Right kidney (tissue), 1 donor: ENCODE results near the gene CAP2.
"Not testable (repeated sequence)": the region's sequence is repeated elsewhere in the genome, so short reads cannot be mapped to it uniquely, and the experiment has no call there.

Experiments used
- DNase-seq: peaks from one replicate; pipeline ENCODE4 v3.0.0-alpha.2; 2016

Gene CAP2

DNA sequence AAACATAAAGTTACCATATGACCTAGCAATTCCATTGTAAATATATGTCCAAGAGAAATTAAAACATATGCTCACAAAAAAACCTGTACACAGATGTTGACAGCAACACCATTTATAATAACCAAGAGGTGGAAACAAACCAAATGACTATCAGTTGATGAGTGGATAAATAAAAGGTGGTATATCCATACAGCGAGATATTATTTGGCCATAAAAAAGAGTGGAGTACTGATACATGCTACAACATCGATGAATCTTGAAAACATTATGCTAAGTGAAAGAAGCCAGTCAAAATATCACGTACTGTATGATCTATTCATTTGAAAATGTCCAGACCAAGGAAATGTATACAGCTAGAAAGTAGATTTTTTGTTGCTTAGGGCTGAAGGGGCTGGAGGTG is 2.9 kb downstream of the CAP2 start:
- DNase-seq, result no peak

GRCh38 chr6:17397764-17398194 is 4.4 kb downstream of the CAP2 start:
- DNase-seq, result no peak

GRCh38 chr6:17405181-17405943 is 12.0 kb downstream of the CAP2 start:
- DNase-seq, result not testable (repeated sequence)

- DNase-seq, result no peak
Observed at GRCh38 chr6:17405944-17406245, 12.5 kb downstream of the CAP2 start.

DNA sequence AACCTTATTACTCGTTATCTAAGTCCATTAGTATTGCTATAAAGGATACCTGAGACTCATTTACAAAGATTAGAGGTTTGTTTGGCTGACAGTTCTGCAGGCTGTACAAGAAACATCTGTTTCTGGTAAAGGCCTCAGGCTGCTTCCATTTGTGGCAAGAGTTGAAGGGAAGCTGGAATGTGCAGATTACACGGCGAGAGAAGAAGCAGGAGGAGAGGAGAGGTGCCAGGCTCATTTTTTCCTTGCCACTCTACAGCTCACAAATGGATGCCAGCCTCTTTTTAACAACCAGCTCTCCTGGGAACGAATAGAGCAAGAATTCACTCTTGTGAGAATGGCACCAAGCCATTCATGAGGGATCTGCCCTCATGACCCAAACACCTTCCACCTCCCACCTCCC is 14.7 kb downstream of the CAP2 start:
- DNase-seq, result no peak

- DNase-seq, result no peak
Observed at GRCh38 chr6:17410281-17410680, 16.9 kb downstream of the CAP2 start.

DNA sequence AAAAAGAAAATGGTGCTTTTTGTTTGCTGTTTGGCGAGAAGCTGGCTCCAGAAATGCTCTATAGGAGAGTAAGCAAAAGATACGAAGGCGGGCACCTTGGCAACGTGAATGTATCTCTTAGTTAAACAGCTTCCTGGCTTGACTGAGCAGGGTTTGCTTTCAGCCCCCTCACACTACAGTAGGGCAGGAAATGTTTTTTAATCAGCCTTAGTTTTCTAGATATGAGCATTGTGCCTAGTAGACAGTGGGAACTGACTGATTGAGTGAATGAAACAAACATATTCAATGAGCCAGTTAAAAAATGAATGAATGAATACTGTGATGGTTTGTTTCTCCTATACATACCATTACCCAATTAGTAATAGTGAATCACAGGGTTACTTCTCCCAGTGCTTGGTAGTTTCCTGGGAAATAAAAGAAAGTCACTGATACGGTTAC is 19.9 kb downstream of the CAP2 start:
- DNase-seq, result no peak

DNA sequence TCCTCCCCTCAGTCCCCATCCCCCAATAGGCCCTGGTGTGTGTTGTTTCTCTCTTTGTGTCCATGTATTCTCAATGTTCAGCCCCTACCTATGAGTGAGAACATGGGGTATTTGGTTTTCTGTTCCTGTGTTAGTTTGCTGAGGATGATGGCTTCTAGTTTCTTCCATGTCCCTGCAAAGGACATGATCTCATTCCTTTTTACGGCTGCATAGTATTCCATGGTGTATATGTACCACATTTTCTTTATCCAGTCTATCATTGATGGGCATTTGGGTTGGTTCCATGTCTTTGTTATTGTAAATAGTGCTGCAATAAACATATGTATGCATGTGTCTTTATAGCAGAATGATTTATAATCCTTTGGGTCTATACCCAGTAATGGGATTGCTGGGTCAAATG is 21.0 kb downstream of the CAP2 start:
- DNase-seq, result not testable (repeated sequence)

GRCh38 chr6:17415321-17415720 is 21.9 kb downstream of the CAP2 start:
- DNase-seq, result no peak

DNA sequence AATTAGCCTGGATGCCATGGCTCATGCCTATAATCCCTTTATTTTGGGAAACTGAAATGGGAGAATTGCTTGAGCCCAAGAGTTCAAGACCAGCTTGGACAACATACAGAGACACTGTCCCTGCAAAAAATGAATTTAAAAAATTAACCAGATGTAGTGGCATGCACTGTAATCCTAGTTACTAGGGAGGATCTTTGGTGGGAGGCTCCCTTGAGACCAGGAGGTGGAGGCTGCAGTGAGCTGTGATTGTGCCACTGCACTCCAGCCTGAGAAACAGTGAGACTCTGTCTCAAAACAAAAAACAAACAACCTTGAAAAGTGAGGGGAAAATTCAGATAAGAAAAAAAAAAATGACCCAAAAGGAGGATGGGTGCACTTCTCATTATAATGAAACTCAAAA is 23.4 kb downstream of the CAP2 start:
- no peak for DNase-seq

GRCh38 chr6:17417817-17418216 is 24.4 kb downstream of the CAP2 start:
- DNase-seq, result no peak

- DNase-seq, result peak; percentile 22
Observed at GRCh38 chr6:17418281-17419188, 25.1 kb downstream of the CAP2 start.

DNA sequence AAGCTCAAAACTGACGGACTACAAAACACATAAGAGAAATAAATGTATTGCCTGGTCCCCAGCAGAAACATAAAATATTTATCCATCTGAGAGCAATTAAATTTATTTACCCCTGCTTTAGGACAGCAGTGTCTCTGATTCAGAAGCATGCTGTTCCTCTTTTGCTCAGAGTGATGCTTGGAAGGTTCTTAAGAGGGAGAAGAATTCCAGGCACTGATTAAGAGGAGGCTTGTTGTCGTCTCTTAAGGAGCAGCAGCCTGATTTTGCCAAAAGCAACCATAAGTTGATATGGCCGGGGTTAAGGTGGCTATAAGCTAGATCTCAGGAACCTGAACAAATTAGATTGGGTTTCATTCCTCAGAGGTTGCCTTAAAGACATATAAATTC is 25.8 kb downstream of the CAP2 start:
- no peak for DNase-seq

DNA sequence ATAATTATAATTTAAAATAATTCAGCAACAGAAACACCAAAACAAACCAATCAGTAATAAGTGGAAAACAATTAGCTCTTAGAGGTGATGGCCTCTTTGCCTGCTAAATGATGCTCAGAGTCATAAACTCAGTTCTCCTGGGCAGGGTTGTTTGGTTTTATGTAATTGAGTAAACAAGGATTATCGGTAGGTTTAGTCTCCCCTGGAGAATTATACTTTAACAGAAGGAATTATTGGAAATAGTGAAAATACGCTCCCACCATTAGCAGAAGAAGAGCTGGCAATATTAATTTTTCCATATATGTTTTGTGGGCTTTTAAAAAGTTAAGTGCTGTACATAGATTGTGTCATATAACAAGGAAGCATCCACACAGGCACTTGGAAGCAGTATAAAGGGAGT is 27.0 kb downstream of the CAP2 start:
- DNase-seq, result no peak

DNA sequence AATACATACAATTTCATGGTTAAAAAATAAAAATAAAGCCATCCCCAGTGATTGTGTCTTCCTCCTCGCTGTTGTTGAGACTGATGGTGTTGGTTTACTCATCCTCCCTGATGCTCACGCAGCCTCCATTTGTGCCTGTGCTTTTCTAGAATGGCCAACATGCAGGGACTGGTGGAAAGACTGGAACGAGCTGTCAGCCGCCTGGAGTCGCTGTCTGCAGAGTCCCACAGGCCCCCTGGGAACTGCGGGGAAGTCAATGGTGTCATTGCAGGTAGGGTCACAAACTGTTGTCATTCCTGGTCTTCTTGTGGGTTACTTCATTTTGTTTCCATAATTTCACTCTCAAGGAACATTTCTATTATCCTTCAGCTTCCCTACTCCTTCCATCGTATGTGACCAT is 28.0 kb downstream of the CAP2 start:
- no peak for DNase-seq

DNA sequence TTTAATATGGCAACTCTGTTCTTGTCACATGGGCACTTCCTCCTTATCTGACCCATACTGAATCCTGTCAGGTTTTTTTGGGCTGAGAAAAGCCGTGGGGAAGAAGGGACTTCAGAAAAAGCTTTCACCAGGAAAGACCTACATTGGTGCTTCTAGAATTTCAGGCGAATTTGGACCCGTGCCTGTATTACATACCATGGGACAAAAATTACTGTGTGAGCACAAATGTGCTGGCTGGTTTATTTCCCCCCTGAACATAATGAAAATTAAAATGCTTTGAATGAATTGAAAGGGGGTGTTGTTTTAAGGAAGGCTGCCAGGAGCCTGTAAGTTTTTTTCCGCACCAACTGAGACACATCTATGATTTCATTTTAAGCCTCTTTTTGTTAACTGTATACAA is 29.6 kb downstream of the CAP2 start:
- no peak for DNase-seq

DNA sequence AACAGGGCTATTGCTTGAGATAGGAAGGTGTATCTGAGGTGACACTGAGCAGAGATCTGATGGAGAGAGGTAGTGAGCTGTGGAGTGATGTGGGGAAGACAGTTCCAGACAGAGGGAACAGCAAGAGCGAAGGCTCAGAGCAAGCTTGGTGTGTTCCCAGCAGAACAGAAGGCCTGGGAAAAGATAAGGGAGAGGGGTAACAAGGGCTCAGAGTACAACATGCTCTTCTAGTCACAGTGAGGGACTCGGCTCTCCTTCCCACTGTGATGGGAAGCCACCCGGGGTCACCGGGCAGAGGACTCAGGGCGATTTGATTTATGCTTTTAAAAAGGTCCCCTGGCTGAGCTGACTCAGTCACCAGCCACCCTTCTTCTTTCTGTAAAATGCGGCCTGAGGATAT is 33.7 kb downstream of the CAP2 start:
- no peak for DNase-seq

DNA sequence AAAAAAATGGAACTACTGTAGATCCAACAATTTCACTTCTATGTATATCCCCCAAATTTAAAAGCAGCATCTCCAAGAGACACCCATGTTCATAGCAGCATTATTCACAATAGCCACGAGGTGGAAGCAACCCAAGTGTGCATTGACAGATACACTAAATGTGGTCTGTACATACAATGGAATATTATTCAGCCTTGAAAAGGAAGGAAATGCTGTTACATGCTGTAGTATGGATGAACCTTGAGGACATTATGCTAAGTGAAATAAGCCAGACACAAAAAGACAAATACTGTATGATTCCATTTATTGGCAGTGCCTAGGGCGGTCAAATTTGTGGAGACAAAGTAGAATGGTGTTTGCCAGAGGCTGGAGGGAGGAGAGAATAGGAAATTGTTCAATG is 34.2 kb downstream of the CAP2 start:
- no peak for DNase-seq

DNA sequence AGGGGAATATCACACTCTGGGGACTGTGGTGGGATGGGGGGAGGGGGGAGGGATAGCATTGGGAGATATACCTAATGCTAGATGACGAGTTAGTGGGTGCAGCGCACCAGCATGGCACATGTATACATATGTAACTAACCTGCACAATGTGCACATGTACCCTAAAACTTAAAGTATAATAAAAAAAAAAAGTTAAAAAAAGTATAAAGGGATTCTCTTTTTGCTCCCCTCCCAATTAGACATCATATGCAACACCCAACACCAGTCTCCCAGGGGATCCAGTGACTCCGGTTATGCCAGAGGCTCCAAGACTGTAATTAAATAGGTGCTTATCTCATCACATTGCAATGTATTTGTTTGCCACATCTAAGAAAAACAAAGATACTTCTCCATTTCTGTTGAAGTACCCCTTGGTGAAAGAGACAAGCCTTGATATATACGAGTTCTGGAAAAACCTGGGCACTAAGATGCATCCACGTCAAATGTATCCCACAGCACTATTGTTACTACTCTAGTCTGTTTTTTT is 35.3 kb downstream of the CAP2 start:
- not testable (repeated sequence) for DNase-seq

DNA sequence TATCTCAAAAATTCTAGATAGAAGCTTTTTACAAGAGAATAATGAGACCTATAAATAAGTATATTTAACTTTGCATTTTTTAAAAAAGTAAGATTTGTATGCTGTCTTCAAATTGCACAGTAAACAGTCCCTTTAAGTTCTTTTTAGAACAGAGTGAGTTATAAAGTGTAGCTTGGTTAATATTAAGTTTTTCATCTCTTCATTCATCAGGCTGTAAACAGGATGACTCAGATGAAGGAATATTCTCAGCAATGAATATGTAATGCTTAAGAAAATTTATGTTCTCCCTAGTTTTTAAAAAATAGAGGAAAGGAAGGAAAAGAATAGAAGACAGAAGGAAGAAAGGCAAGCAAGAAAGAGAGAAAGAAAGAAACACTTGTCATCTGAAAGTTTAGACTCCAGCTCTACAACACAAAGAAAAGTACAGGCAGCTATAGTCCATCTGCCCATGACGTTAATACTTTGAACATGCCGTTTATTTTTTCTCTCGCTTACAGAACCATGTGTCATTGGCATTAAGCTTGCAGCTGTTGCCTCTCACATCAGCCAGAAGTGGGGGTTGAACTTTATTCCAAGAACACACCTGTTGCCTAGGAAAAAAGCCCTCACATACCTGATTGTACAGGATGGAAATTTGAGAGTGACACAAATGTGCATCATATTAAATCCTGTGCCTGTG is 36.1 kb downstream of the CAP2 start:
- no peak for DNase-seq

DNA sequence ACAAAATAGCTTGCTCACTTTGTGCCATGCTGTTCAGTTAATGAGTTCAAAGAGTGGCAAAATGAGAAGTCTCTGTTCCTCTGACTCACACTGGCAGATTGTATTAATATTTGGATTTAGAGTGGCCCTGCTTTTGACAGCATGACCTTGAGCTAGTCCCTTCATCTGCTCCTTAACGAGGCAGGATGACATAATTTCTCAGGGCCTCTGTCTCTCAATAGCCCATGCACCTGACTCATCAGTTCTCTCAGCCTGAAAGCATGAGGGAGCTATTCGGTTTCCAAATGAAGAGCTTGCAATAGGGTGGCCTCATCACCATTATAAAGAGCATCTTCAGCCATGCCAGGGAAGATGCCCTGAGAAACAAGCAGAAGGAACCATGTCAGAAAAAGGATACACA is 38.2 kb downstream of the CAP2 start:
- DNase-seq, result no peak

GRCh38 chr6:17432356-17432755 is 39.0 kb downstream of the CAP2 start:
- DNase-seq, result no peak
